VCaP (cell line): Measurements from ENCODE around the gene AADACL4.

Experiments
- H3K27ac ChIP-seq: fragments of 450-650 bp; 2 replicates; pipeline ENCODE4 v1.5.1; 2017
- CTCF ChIP-seq: fragments of 450-650 bp; conservative IDR thresholded peaks from 2 replicates; pipeline ENCODE4 v1.5.1; 2017; ENCODE audit warnings: mild to moderate bottlenecking, moderate library complexity

The AADACL4 gene

GRCh38 chr1:12643785-12644184 is at the start of gene AADACL4:
Gene AADACL4 (plus strand): TSS chr1:12644085. CDS start chr1:12644547, 462 bp downstream.
- no peak for TF ChIP-seq CTCF
- H3K27ac ChIP-seq = no peak within 1 kb of the TSS

- peak overlapping the region; percentile 92 for H3K27ac ChIP-seq
Observed at GRCh38 chr1:12594490-12594889, 49.4 kb upstream of the AADACL4 start.

GRCh38 chr1:12594966-12595756 is 48.7 kb upstream of the AADACL4 start:
- peak overlapping the region; percentile 92 for H3K27ac ChIP-seq
- TF ChIP-seq CTCF = no peak

More at GRCh38 chr1:12594490-12594889, 49.4 kb upstream of the AADACL4 start:
- TF ChIP-seq CTCF = 0 out of 2 replicates have a peak, but pooled peaks have one; percentile 9

GRCh38 chr1:12595757-12596006 is 48.2 kb upstream of the AADACL4 start:
- H3K27ac ChIP-seq = peak overlapping the region; percentile 92
- TF ChIP-seq CTCF = no peak

GRCh38 chr1:12596007-12596821 is 47.7 kb upstream of the AADACL4 start:
- no peak for TF ChIP-seq CTCF
- H3K27ac ChIP-seq = peak overlapping the region; percentile 92

- TF ChIP-seq CTCF = no peak
- H3K27ac ChIP-seq = peak overlapping the region; percentile 92
Observed at GRCh38 chr1:12597792-12598191, 46.1 kb upstream of the AADACL4 start.

GRCh38 chr1:12598974-12599373 is 44.9 kb upstream of the AADACL4 start:
- H3K27ac ChIP-seq = peak overlapping the region; percentile 92

More at GRCh38 chr1:12598974-12599373, 44.9 kb upstream of the AADACL4 start:
- no peak for TF ChIP-seq CTCF
